H9 (cell line): ENCODE data around the gene LIMS1. TPM values are rescaled to one million over a fixed set of nuclear protein-coding genes. Genes with fewer than 3 reads are reported as not detected.
A peak's percentile ranks its signal among the peaks of the same experiment; 100 is the strongest.

ENCODE experiments used
- DNase-seq: peaks from one replicate; pipeline ENCODE4 v3.0.0-alpha.2; 2017
- H2AFZ ChIP-seq: one replicate; pipeline ENCODE4 v1.6.1; 2013; ENCODE audit warnings: mild to moderate bottlenecking, low read length, control low read depth, moderate library complexity
- H2AK5ac ChIP-seq: 2 replicates; pipeline ENCODE4 v1.6.1; 2013; ENCODE audit warnings: low read length, control low read depth, mixed read lengths; ENCODE audit not compliant: insufficient read length
- H2BK120ac ChIP-seq: one replicate; pipeline ENCODE4 v1.6.1; 2013; ENCODE audit warnings: low read depth, mild to moderate bottlenecking, low read length, control low read depth, inconsistent platforms; ENCODE audit not compliant: poor library complexity, severe bottlenecking
- H2BK12ac ChIP-seq: 2 replicates; pipeline ENCODE4 v1.6.1; 2013; ENCODE audit warnings: low read length, control low read depth, mixed read lengths, low read depth; ENCODE audit not compliant: insufficient read length
- H2BK15ac ChIP-seq: 2 replicates; pipeline ENCODE4 v1.6.1; 2013; ENCODE audit warnings: low read depth, low read length, control low read depth
- H2BK20ac ChIP-seq: one replicate; pipeline ENCODE4 v1.6.1; 2013; ENCODE audit warnings: low read depth, mild to moderate bottlenecking, low read length, control low read depth, inconsistent platforms; ENCODE audit not compliant: poor library complexity, severe bottlenecking
- H2BK5ac ChIP-seq: 2 replicates; pipeline ENCODE4 v1.6.1; 2013; ENCODE audit warnings: low read length, control low read depth, mixed read lengths; ENCODE audit not compliant: insufficient read length
- H3K14ac ChIP-seq: 2 replicates; pipeline ENCODE4 v1.6.1; 2013; ENCODE audit warnings: low read length, control low read depth; ENCODE audit not compliant: insufficient read depth
- H3K18ac ChIP-seq: 2 replicates; pipeline ENCODE4 v1.6.1; 2013; ENCODE audit warnings: low read depth, mild to moderate bottlenecking, mixed read lengths, low read length, control low read depth; ENCODE audit not compliant: insufficient read length
- H3K23ac ChIP-seq: 2 replicates; pipeline ENCODE4 v1.6.1; 2013; ENCODE audit warnings: low read length, control low read depth, mixed read lengths, low read depth; ENCODE audit not compliant: insufficient read length
- H3K23me2 ChIP-seq: 2 replicates; pipeline ENCODE4 v1.6.1; 2013; ENCODE audit warnings: low read depth, mild to moderate bottlenecking, mixed read lengths, low read length, control low read depth; ENCODE audit not compliant: insufficient read length, poor library complexity, severe bottlenecking
- H3K27ac ChIP-seq: 2 replicates; pipeline ENCODE4 v1.5.1; 2013; ENCODE audit warnings: low read length, control low read depth, mixed read lengths, low read depth; ENCODE audit not compliant: insufficient read length
- H3K27me3 ChIP-seq: 2 replicates; pipeline ENCODE4 v1.6.1; 2013; ENCODE audit warnings: low read length, control low read depth, inconsistent platforms; ENCODE audit not compliant: insufficient read depth
- H3K4ac ChIP-seq: 2 replicates; pipeline ENCODE4 v1.6.1; 2013; ENCODE audit warnings: low read depth, mild to moderate bottlenecking, control low read depth, inconsistent platforms, low read length, moderate library complexity
- H3K4me1 ChIP-seq: 2 replicates; pipeline ENCODE4 v1.6.1; 2013; ENCODE audit warnings: low read length, control low read depth, inconsistent platforms; ENCODE audit not compliant: insufficient read depth
- H3K4me2 ChIP-seq: 2 replicates; pipeline ENCODE4 v1.6.1; 2013; ENCODE audit warnings: low read length, control low read depth, mixed read lengths; ENCODE audit not compliant: insufficient read length, insufficient read depth
- H3K56ac ChIP-seq: 2 replicates; pipeline ENCODE4 v1.6.1; 2013; ENCODE audit warnings: low read depth, mild to moderate bottlenecking, mixed read lengths, low read length, control low read depth; ENCODE audit not compliant: insufficient read length
- H3K79me1 ChIP-seq: 2 replicates; pipeline ENCODE4 v1.6.1; 2013; ENCODE audit warnings: low read depth, mild to moderate bottlenecking, moderate library complexity, low read length, control low read depth, inconsistent platforms; ENCODE audit not compliant: insufficient read depth, poor library complexity, severe bottlenecking
- H3K79me2 ChIP-seq: 2 replicates; pipeline ENCODE4 v1.6.1; 2013; ENCODE audit warnings: low read length, control low read depth, inconsistent platforms; ENCODE audit not compliant: insufficient read depth
- H3K9ac ChIP-seq: 2 replicates; pipeline ENCODE4 v1.6.1; 2013; ENCODE audit warnings: low read length, control low read depth, mixed read lengths; ENCODE audit not compliant: insufficient read length; ENCODE audit errors: extremely low read depth
- H3K9me3 ChIP-seq: one replicate; pipeline ENCODE4 v1.6.1; 2013; ENCODE audit warnings: low read depth, low read length, inconsistent platforms; ENCODE audit not compliant: control insufficient read depth
- H3T11ph ChIP-seq: one replicate; pipeline ENCODE4 v1.6.1; 2013; ENCODE audit warnings: mild to moderate bottlenecking, low read length, control low read depth, inconsistent platforms
- H4K20me1 ChIP-seq: one replicate; pipeline ENCODE4 v1.6.1; 2013; ENCODE audit not compliant: control insufficient read depth, insufficient read length, insufficient read depth
- H4K5ac ChIP-seq: 2 replicates; pipeline ENCODE4 v1.6.1; 2013; ENCODE audit warnings: low read depth, mild to moderate bottlenecking, mixed read lengths, low read length, control low read depth; ENCODE audit not compliant: insufficient read length
- H4K8ac ChIP-seq: replicated peaks from 2 replicates; pipeline ENCODE4 v1.6.1; 2013; ENCODE audit warnings: low read length, control low read depth, mixed read lengths, low read depth; ENCODE audit not compliant: insufficient read length
- H4K91ac ChIP-seq: 2 replicates; pipeline ENCODE4 v1.6.1; 2013; ENCODE audit warnings: low read depth, mild to moderate bottlenecking, moderate library complexity, mixed read lengths, low read length, control low read depth; ENCODE audit not compliant: insufficient read length
- H3K27ac Mint-ChIP-seq, 3 experiments: 2 replicates in 2 of 3; 3 replicates in 1 of 3; pipeline ENCODE4 v1.8.0; 2020 to 2021; ENCODE audit warnings: mixed read lengths in 3 of 3, mild to moderate bottlenecking in 1 of 3, moderate library complexity in 1 of 3
- H3K27me3 Mint-ChIP-seq: 2 replicates; pipeline ENCODE4 v1.8.0; 2021; ENCODE audit warnings: low read depth, mild to moderate bottlenecking, moderate library complexity, mixed read lengths
- H3K36me3 Mint-ChIP-seq, 3 experiments: 2 replicates in 2 of 3; 3 replicates in 1 of 3; pipeline ENCODE4 v1.8.0; 2020 to 2021; ENCODE audit warnings: low read depth in 3 of 3, mixed read lengths in 3 of 3; ENCODE audit not compliant: insufficient read depth in 1 of 3
- H3K4me1 Mint-ChIP-seq, 2 experiments: 2 replicates each; pipeline ENCODE4 v1.8.0; 2020; ENCODE audit warnings: mixed read lengths in 2 of 2
- H3K4me3 Mint-ChIP-seq, 2 experiments: 2 replicates in 1 of 2; 3 replicates in 1 of 2; pipeline ENCODE4 v1.8.0; 2020 to 2021; ENCODE audit warnings: mild to moderate bottlenecking in 2 of 2, mixed read lengths in 2 of 2, moderate library complexity in 1 of 2
- H3K9me3 Mint-ChIP-seq, 2 experiments: 2 replicates in 1 of 2; 3 replicates in 1 of 2; pipeline ENCODE4 v1.8.0; 2020; ENCODE audit warnings: mild to moderate bottlenecking in 2 of 2, mixed read lengths in 2 of 2, moderate library complexity in 1 of 2
- WGBS: extraction: QIAGEN DNeasy Blood & Tissue Kit; methylation state at CpG from one replicate; pipeline ENCODE4 v1.1.7; 2013; ENCODE audit warnings: missing lambda C conversion rate, low lambda C conversion rate, mixed read lengths; ENCODE audit not compliant: insufficient read length; ENCODE audit errors: extremely low coverage; 5-methylcytosine and 5-hydroxymethylcytosine counted together
- total RNA-seq: library from RNA; stranded (reverse); gene quantifications from 2 replicates; pipeline ENCODE4 v1.2.1, GENCODE V29; 2021
- TF ChIP-seq, protein P1 (sequence below): fragments of 200-600 bp; sonication (generic); conservative IDR thresholded peaks from 3 replicates; pipeline ENCODE4 v1.8.0; 2021; ENCODE audit warnings: antibody characterized with exemption, mild to moderate bottlenecking

LIMS1 gene
- total RNA-seq, 1 experiment from 2014 or later = 37.7 TPM

DNA sequence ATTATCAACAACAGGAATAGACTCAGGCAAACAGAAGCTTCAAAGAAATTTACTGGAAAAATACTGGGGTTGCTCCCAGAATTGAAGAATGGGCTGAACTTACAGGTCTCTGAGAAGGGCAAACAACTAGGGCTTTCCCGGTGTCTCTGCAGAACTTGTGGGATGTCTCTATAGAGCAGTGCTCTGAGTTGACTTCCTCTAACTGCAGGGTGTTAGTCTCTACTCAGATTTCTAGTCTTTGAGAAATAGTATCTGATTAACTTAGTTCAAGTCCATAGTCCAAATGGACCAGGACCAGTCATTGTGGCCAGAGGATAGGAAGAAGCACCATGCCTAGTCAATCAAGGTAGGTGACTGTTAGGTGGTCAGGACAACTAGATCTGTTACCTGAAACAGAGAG is 45.8 kb downstream of the LIMS1 start:
- Histone ChIP-seq H2BK5ac (no peak overlapping the region), H3K56ac (no peak overlapping the region), H2BK120ac (no peak overlapping the region), H3K23ac (no peak overlapping the region), H3K9me3 (no peaks in the 10 kb centered on the region), H3K9ac (no peak overlapping the region), H2AK5ac (no peak overlapping the region), H4K91ac (no peak overlapping the region), H4K20me1 (no peaks in the 10 kb centered on the region), H3K14ac (no peak overlapping the region), H2BK15ac (no peak overlapping the region), H3K4ac (no peak overlapping the region), H3K27ac (no peak overlapping the region), H3K79me2 (peaks cover 2% of the 10 kb centered on the region; the same call in 1 of the 2 replicates), H3K4me2 (no peak overlapping the region), H2BK20ac (no peak overlapping the region), H2AFZ (no peak overlapping the region), H3K4me1 (peaks cover 2% of the 10 kb centered on the region; the same call in 1 of the 2 replicates), H4K5ac (no peak overlapping the region), H3K27me3 (no peaks in the 10 kb centered on the region), H3K23me2 (no peaks in the 10 kb centered on the region), H3K79me1 (no peaks in the 10 kb centered on the region), H4K8ac (no peak overlapping the region), H3T11ph (no peak overlapping the region), H3K18ac (no peak overlapping the region), H2BK12ac (no peak overlapping the region)
- Mint-ChIP-seq H3K27me3 (no peaks in the 10 kb centered on the region), H3K9me3 (no peaks in the 10 kb centered on the region), H3K4me1 (peaks cover 14 to 16% of the 10 kb centered on the region in 2 experiments), H3K36me3 (no peaks in the 10 kb centered on the region), H3K27ac (0 out of 7 replicates have a peak overlapping the region, but pooled peaks of 1 of the 3 experiments have one; percentile 67), H3K4me3 (no peak overlapping the region)
- TF ChIP-seq, protein P1, sequence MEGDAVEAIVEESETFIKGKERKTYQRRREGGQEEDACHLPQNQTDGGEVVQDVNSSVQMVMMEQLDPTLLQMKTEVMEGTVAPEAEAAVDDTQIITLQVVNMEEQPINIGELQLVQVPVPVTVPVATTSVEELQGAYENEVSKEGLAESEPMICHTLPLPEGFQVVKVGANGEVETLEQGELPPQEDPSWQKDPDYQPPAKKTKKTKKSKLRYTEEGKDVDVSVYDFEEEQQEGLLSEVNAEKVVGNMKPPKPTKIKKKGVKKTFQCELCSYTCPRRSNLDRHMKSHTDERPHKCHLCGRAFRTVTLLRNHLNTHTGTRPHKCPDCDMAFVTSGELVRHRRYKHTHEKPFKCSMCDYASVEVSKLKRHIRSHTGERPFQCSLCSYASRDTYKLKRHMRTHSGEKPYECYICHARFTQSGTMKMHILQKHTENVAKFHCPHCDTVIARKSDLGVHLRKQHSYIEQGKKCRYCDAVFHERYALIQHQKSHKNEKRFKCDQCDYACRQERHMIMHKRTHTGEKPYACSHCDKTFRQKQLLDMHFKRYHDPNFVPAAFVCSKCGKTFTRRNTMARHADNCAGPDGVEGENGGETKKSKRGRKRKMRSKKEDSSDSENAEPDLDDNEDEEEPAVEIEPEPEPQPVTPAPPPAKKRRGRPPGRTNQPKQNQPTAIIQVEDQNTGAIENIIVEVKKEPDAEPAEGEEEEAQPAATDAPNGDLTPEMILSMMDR = no peak
- WGBS = no CpG with 5 or more reads among the region's 1 CpG
- no peak for DNase-seq
